Activated CD4-positive, CD25-positive, alpha-beta regulatory T cell treated with anti-CD3 and anti-CD28 coated beads, Interleukin-2, amount 50 U/mL, for 72 hours (primary cell): ENCODE data around the gene PARN.

Experiments used
- DNase-seq: peaks from one replicate; pipeline ENCODE4 v3.0.0; 2021

The PARN gene

GRCh38 chr16:14524979-14525378 lies 105.1 kb downstream of the PARN start:
- DNase-seq = no peak

GRCh38 chr16:14523632-14524031 lies 106.4 kb downstream of the PARN start:
- DNase-seq = no peak

GRCh38 chr16:14522671-14523070 lies 107.4 kb downstream of the PARN start:
- no peak for DNase-seq

GRCh38 chr16:14520753-14521152 lies 109.3 kb downstream of the PARN start:
- DNase-seq = no peak

GRCh38 chr16:14514967-14515366 lies 115.1 kb downstream of the PARN start:
- no peak for DNase-seq

GRCh38 chr16:14513389-14514107 lies 116.5 kb downstream of the PARN start:
- no peak for DNase-seq

GRCh38 chr16:14511800-14512135 lies 118.3 kb downstream of the PARN start:
- no peak for DNase-seq

- no peak for DNase-seq
Measured at GRCh38 chr16:14510939-14511799, 118.9 kb downstream of the PARN start.

- DNase-seq = no peak
Measured at GRCh38 chr16:14510581-14510938, 119.5 kb downstream of the PARN start.

- DNase-seq = no peak
Measured at GRCh38 chr16:14509675-14510132, 120.4 kb downstream of the PARN start.

- DNase-seq = no peak
Measured at GRCh38 chr16:14509055-14509454, 121.0 kb downstream of the PARN start.

GRCh38 chr16:14505846-14506245 lies 124.2 kb downstream of the PARN start:
- DNase-seq = no peak

GRCh38 chr16:14502932-14503741 lies 126.9 kb downstream of the PARN start:
- DNase-seq = no peak

- DNase-seq = no peak
Measured at GRCh38 chr16:14502256-14502875, 127.7 kb downstream of the PARN start.

- DNase-seq = no peak
Measured at GRCh38 chr16:14501331-14502255, 128.5 kb downstream of the PARN start.

- DNase-seq = no peak
Measured at GRCh38 chr16:14500791-14501190, 129.3 kb downstream of the PARN start.

GRCh38 chr16:14499110-14499509 lies 130.9 kb downstream of the PARN start:
- DNase-seq = no peak

GRCh38 chr16:14497245-14498082 lies 132.6 kb downstream of the PARN start:
- DNase-seq = no peak

GRCh38 chr16:14496786-14497185 lies 133.3 kb downstream of the PARN start:
- DNase-seq = no peak

- DNase-seq = no peak
Measured at GRCh38 chr16:14496047-14496770, 133.9 kb downstream of the PARN start.
